Sigmoid colon (tissue), 7 donors: Measurements from ENCODE around the gene LMOD2. TPM values are rescaled to one million over a fixed set of nuclear protein-coding genes. Genes with fewer than 3 reads are reported as not detected.

Source experiments
- DNase-seq: peaks from one replicate; pipeline ENCODE4 v3.0.0-alpha.2; 2019
- H3K27ac ChIP-seq, 4 donors: fragments of 200-600 bp; sonication (generic); one replicate each; pipeline ENCODE4 v1.5.1; 2016 to 2019; ENCODE audit warnings: mild to moderate bottlenecking in 1 of 4
- H3K27me3 ChIP-seq, 3 donors: fragments of 200-600 bp; sonication (generic); one replicate each; pipeline ENCODE4 v1.5.1; 2019; ENCODE audit warnings: mild to moderate bottlenecking in 1 of 3
- H3K36me3 ChIP-seq, 4 donors: fragments of 200-600 bp; sonication (generic); one replicate each; pipeline ENCODE4 v1.5.1; 2016 to 2019
- H3K4me1 ChIP-seq, 4 donors: fragments of 200-600 bp; sonication (generic); one replicate each; pipeline ENCODE4 v1.5.1; 2017 to 2019
- H3K4me3 ChIP-seq, 4 donors: fragments of 200-600 bp; sonication (generic); one replicate each; pipeline ENCODE4 v1.5.1; 2017 to 2019; ENCODE audit warnings: mild to moderate bottlenecking in 2 of 4, moderate library complexity in 1 of 4
- H3K9me3 ChIP-seq, 4 donors: fragments of 200-600 bp in 3 of 4; sonication (generic) in 3 of 4; one replicate each; pipeline versions ENCODE4 v1.5.1 to v1.6.1; 2013 to 2019
- CTCF ChIP-seq, 4 experiments: fragments of 450-650 bp in 3 of 4; fragments of 200-600 bp in 1 of 4; IDR thresholded peaks; one replicate each; pipeline ENCODE4 v1.5.1; 2016 to 2019; ENCODE audit warnings: antibody characterized with exemption in 4 of 4, mild to moderate bottlenecking in 3 of 4, moderate library complexity in 2 of 4
- EP300 ChIP-seq, 4 donors: sonication (generic); formaldehyde crosslinking; IDR thresholded peaks; one replicate each; pipeline ENCODE4 v1.6.1; 2017; ENCODE audit warnings: antibody characterized with exemption in 4 of 4
- POLR2A ChIP-seq, 2 donors: fragments of 450-650 bp; IDR thresholded peaks; one replicate each; pipeline ENCODE4 v1.6.1; 2016; ENCODE audit warnings: antibody characterized with exemption in 2 of 2, mild to moderate bottlenecking in 2 of 2, moderate library complexity in 2 of 2
- POLR2AphosphoS5 ChIP-seq, 4 donors: sonication (generic); formaldehyde crosslinking; IDR thresholded peaks; one replicate each; pipeline ENCODE4 v1.6.1; 2017; ENCODE audit warnings: antibody characterized with exemption in 4 of 4
- WGBS, 2 donors: extraction: QIAGEN DNeasy Blood & Tissue Kit; methylation state at CpG; one replicate each; pipeline ENCODE4 v1.1.7; 2013; 5-methylcytosine and 5-hydroxymethylcytosine counted together
- intact Hi-C: fragments of 100-400 bp; cut with DNase I; formaldehyde crosslinking; loops from one replicate; pipeline ENCODE4 v1.15.1; 2023
- polyA plus RNA-seq, 3 donors: library from polyadenylated mRNA; stranded (reverse); fragments of 200-250 nt; gene quantifications; one replicate each; pipeline ENCODE4 v1.2.3, GENCODE V29; 2013
- total RNA-seq, 4 donors: library from RNA; depleted of rRNA; stranded (reverse); fragments of >200 nt; gene quantifications; one replicate each; pipeline ENCODE4 v1.1.0, GENCODE V29; 2016
- donor health status: healthy with polysubstance abuse.
- donor health status: Bipolar disorder and iron deficiency.
- donor health status: healthy.

LMOD2 gene
- total and polyA plus RNA-seq, 7 donors = 0.03 to 0.46 TPM; not detected in 5

GRCh38 chr7:123679614-123680013 is 23.9 kb downstream of the LMOD2 start:
- Histone ChIP-seq H3K36me3 (peaks cover 0 to 35% (median 0%) of the 10 kb centered on the region in 4 donors), H3K4me3 (no peak overlapping the region), H3K27ac (no peak overlapping the region), H3K9me3 (no peaks in the 10 kb centered on the region), H3K4me1 (peaks cover 0 to 22% (median 13%) of the 10 kb centered on the region in 4 donors), H3K27me3 (no peaks in the 10 kb centered on the region)
- DNase-seq = no peak
- intact Hi-C loops = no loop called here
- WGBS, 2 donors = 98% methylated on average over 3 of the region's 3 CpGs
- TF ChIP-seq EP300 (IDR thresholded peaks at IDR 0.05) = no peak
- no peak for TF ChIP-seq POLR2AphosphoS5 (IDR thresholded peaks at IDR 0.05)
- TF ChIP-seq POLR2A (IDR thresholded peaks at IDR 0.05) = no peak

- H3K36me3 ChIP-seq = peaks cover 0 to 41% (median 0%) of the 10 kb centered on the region in 4 donors
- no peaks in the 10 kb centered on the region for H3K27me3 ChIP-seq
- H3K27ac ChIP-seq = no peak overlapping the region
- intact Hi-C loops = no loop called here
- no peak for DNase-seq
- no peak for TF ChIP-seq EP300 (IDR thresholded peaks at IDR 0.05)
- TF ChIP-seq CTCF (IDR thresholded peaks at IDR 0.05) = no peak
- TF ChIP-seq POLR2A (IDR thresholded peaks at IDR 0.05) = no peak
- TF ChIP-seq POLR2AphosphoS5 (IDR thresholded peaks at IDR 0.05) = no peak
- WGBS, 2 donors = 92 to 97% methylated on average over 3 of the region's 3 CpGs
- no peaks in the 10 kb centered on the region for H3K9me3 ChIP-seq
- H3K4me1 ChIP-seq = peaks cover 0 to 13% (median 5%) of the 10 kb centered on the region in 4 donors
- no peak overlapping the region for H3K4me3 ChIP-seq
These were observed 24.9 kb downstream of the LMOD2 start for GRCh38 chr7:123680580-123680979.

GRCh38 chr7:123681561-123681960 is 25.9 kb downstream of the LMOD2 start:
- H3K4me3 ChIP-seq = no peak overlapping the region
- intact Hi-C loops = no loop called here

GRCh38 chr7:123682690-123683089 is 27.0 kb downstream of the LMOD2 start:
- no peaks in the 10 kb centered on the region for H3K27me3 ChIP-seq
- no peaks in the 10 kb centered on the region for H3K9me3 ChIP-seq
- peaks cover 0 to 54% (median 0%) of the 10 kb centered on the region in 4 donors for H3K36me3 ChIP-seq
- no peak overlapping the region for H3K4me3 ChIP-seq
- no peak for DNase-seq
- H3K27ac ChIP-seq = no peak overlapping the region
- no peaks in the 10 kb centered on the region for H3K4me1 ChIP-seq
- WGBS, 2 donors = 59 to 87% methylated on average over 1 of the region's 1 CpG
- intact Hi-C loops = loop anchor here (1.0 kb wide), 1 partner anchor 183 kb away; no protein-coding TSS in a partner anchor
- TF ChIP-seq EP300 (IDR thresholded peaks at IDR 0.05) (no peak), POLR2A (IDR thresholded peaks at IDR 0.05) (no peak), CTCF (IDR thresholded peaks at IDR 0.05) (peak in 3 of 4 experiments; percentile 10 to 36 (median 19)), POLR2AphosphoS5 (IDR thresholded peaks at IDR 0.05) (no peak)

More at GRCh38 chr7:123681561-123681960, 25.9 kb downstream of the LMOD2 start:
- 63 to 77% methylated on average over 2 of the region's 2 CpGs for WGBS, 2 donors
- peaks cover 0 to 4% (median under 1%) of the 10 kb centered on the region in 4 donors for H3K4me1 ChIP-seq
- no peak overlapping the region for H3K27ac ChIP-seq
- peaks cover 0 to 45% (median 0%) of the 10 kb centered on the region in 4 donors for H3K36me3 ChIP-seq
- no peak for DNase-seq
- no peaks in the 10 kb centered on the region for H3K9me3 ChIP-seq
- TF ChIP-seq POLR2AphosphoS5 (IDR thresholded peaks at IDR 0.05) (no peak), POLR2A (IDR thresholded peaks at IDR 0.05) (no peak), CTCF (IDR thresholded peaks at IDR 0.05) (no peak), EP300 (IDR thresholded peaks at IDR 0.05) (no peak)
- no peaks in the 10 kb centered on the region for H3K27me3 ChIP-seq

- Histone ChIP-seq H3K4me3 (no peak overlapping the region), H3K36me3 (peaks cover 0 to 67% (median 2%) of the 10 kb centered on the region in 4 donors), H3K27ac (no peak overlapping the region), H3K9me3 (no peaks in the 10 kb centered on the region), H3K27me3 (no peaks in the 10 kb centered on the region), H3K4me1 (peaks cover 0 to 7% (median 2%) of the 10 kb centered on the region in 4 donors)
- no peak for DNase-seq
- intact Hi-C loops = no loop called here
- WGBS, 2 donors = 95 to 98% methylated on average over 2 of the region's 2 CpGs
- no peak for TF ChIP-seq EP300 (IDR thresholded peaks at IDR 0.05)
- no peak for TF ChIP-seq POLR2AphosphoS5 (IDR thresholded peaks at IDR 0.05)
- no peak for TF ChIP-seq CTCF (IDR thresholded peaks at IDR 0.05)
- TF ChIP-seq POLR2A (IDR thresholded peaks at IDR 0.05) = no peak
These were observed 31.5 kb downstream of the LMOD2 start for GRCh38 chr7:123687161-123687560.
